GM19238 (cell line): ENCODE measurements around the gene CD247.

Source experiments
- DNase-seq: peaks from one replicate; pipeline ENCODE4 v3.0.0; 2011; ENCODE audit warnings: low spot score; ENCODE audit not compliant: insufficient read length

CD247 gene

DNA sequence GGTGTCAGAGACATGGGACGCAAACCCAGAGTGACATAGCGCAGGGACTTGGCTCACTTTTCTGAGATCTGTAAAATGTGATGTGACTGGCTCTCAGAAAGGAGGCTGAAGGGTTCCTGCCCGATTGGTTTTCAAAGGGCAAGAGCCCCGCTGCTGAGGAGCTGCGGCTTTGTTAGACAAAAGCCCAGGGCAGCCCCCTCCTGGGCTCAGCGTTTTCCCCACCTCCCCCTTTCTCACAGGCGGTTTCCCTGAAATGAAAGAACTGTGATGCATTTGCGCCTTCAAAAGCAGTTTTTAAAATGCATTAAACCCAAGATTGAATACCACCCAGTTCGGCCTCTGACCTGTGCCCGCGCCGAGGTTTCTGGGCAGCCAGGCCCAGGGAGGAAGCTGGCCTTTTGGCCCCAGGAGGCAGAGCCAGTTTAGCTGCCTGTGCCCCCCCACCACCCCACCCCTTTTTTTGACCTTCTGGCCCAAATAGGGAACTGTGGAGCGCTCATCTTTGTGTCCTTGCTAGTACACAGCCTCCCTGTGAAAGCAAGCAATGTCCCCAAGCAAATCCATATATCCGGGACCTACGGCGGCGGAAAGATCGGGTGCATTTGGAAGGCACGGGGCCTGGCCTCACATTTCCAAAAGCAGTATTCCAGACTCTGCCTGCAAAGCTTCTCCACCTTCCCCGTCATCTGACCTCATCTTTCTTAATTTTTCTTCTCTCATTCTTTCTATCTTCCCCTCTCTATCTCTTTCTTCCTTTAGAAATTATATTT, 28.6 kb downstream of the CD247 start:
- DNase-seq, result no peak

DNA sequence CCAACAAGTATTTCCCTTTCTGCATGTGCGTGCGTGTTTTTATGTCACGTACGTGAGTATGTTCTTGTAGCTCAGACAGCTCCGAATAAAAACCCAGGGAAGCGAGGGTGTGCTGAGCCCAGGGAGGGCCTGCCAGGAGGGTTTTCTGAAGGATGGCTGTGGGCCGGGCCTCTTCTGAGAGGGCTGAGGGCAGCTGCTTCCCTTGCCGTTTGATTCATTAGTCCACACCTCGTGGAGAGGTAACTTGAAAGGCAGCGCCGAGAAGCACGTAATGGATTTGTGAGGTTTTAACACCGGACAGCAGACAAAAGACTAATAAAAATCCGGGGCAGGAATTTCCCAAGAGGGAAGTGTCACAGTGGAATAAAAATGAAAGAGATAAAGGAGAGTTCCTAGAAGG, 29.5 kb downstream of the CD247 start:
- DNase-seq, result no peak

DNA sequence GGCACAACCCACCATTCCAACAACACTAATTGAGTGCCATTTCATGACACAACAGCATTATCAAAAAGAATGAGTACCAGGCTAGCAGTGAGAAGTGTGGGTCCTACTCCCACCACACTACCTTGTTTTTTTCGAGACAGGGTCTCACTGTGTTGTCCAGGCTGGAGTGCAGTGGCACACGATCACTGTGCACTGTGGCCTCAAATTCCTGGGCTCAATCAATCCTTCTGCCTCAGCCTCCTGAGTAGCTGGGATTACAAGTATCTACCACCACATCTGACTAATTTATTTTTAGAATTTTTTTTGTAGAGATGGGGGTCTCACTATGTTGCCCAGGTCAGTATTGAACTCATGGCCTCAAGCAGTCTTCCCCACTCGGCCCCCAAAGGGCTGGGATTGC, 30.7 kb downstream of the CD247 start:
- DNase-seq, result no peak

DNA sequence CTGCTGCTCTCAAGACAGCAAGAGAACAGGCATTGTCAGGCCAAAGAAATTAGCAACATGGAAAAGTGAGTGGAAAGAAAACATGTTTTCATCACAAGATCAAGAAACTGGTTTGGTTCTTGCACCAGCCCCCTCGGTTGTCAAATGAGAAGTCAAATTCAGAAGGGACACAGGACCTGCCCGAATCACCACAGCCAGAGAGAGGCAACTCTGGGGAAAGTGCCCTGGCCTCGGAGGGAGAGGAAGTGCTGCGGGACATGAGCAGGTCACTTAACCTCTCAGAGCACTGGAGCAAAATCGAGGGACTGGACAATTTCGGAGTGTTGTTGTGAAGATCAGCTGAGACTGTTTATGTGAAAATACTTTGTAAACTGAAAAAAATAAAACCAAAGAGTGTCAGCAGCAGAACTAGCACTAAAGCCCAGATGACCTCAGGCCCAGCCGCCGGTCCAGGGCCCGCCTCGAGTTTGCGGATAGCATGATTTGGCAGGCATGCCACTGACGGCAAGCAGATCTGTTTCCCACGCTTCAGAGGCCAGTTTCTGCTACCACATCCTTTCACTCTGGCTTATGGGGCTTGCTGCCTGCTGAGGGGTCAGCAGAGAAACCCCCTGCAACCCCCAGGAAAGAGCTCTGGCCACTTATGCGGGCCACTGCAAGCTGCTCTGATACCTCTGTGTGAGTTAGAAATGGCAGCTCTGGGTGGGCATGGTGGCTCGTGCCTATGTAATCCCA, 32.1 kb downstream of the CD247 start:
- DNase-seq, result no peak

DNA sequence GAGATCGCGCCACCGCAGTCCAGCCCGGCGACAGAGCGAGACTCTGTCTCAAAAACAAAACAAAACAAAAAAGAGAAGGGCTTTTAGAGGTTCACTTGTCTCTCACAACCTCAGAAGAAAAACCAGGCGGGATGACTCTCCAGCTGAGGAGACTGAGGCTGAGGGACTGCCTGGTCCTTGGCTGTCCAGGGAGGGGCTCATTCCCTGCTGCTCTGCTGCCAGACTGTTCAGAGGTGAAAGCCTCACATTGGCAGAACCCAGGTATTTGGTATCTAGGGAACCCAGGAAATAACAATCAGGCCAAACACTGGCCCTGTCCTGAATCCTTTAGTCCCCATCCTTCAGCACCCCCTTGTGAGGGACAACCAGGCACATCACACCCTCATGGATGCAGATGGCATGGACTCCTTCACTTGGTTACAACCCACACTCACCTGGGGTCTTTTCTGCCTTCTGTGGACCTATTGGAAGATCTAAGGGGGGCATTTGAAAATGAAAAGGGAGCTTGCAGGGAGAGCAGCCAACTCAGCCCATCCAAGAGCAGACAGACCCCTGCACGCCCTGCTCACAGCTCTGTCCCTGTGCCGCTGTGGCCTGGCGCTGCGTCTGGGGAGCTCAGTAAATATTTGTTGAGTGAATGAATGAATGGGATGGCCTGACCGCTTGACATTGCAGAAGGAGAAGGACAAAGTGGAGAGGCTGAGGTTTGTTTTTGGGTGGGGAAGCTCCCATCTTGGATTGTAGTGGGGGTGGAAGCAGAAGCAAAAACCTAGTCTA, 33.4 kb downstream of the CD247 start:
- no peak for DNase-seq

DNA sequence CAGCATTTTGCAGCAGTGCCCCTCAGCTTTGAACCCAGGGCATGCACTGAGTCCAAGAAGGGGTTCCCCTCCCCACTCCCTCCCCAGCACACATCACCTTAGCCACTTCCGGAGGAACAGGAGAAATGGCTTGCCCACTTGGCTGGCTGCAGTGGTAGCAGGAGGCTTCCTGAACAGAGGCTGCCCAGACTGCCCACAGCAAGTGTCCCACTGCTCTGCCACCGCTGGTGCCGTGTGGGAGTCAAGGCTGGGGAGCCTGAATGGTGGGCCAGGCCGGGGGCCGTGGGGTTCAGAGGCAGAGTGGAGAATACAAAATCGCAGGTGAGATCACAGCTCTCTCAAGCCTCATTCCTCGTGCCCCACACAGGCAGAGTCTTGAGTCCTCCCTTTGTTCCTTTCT, 34.5 kb downstream of the CD247 start:
- no peak for DNase-seq

DNA sequence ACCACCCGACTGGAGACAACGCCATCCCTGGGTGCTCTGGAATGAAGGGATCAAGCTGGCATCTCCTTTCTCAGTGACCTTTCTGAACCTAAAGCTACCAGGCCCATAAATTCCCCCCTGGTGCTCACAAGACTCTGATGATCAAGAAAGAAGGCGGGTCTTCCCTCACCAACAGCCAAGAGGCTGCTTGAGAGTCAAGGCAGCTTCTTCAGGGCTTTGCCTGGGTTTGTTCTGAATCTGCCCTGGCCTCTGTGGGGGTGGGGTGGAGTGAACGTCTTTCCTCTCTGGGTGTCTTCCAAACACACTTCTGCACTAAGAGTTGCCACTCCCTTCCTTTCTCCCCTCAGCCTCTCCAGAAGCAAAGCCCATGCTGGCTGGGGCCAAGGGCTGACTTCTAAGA, 36.1 kb downstream of the CD247 start:
- DNase-seq, result no peak

DNA sequence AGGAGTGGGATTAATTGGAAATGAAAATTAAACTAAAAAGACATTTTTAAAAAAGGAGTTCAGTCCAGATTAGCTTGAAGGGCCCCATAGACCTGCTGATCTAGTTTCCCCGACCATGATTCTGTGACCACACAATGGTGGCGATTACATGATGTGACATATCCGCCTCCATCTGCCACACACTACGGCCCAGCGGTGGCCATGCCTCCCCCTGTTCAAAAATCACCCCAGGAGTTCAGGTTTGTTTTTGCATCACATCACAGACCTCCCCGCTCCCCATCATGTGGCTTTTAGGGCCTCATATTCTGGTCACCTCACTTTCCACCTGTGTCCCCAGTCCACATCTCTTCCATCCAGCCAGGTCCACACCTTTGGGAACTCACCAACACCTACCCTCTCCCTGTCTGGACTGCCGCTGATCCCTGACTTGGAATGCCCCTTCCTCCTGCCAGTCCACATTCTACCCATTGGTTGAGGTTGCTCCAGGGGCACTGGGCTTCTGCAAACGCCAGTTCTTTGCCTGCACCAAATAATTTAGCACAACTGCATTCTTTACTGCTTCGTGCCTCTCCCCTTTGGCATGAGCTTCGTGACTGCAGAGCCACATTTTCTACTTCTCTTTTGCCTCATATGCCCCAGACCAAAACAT, 38.9 kb downstream of the CD247 start:
- DNase-seq, result no peak

DNA sequence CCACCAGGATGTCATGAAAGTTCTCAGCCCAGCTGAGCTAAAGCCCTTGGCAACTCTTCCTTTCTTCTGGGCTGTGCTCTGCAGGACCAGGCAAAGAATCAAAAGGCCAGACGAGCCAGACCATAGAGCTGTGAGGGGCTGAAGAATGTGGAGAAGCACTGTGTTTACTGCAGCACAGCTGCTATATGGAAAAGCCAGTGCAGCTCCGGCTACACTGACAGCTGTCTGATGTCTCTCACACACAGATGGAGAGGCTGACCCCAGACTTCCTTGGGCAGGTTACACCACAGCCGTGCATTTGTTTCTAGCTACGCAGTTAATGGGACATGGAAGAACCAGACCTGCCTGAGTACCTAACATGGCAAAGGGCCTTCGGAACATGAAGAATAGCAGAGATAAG, 40.3 kb downstream of the CD247 start:
- DNase-seq, result no peak

DNA sequence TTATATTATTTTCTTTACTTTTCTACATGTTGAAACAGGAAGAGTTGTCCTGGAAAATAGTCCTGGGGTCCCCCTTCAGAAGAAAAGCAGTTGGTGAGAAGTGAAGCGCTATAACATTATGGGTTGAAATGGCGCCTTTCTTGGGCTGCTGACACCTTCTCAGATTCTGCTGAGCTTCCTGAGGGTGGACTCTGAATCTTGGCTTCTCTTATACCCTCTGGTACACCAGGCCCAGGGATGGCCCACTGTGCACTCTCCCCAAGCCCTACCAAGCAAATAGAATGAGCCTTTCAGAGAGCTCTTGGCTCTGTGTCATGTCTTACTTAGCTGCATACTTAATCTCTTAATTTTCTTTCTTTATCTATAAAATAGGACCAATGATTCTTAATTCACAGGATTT, 42.3 kb downstream of the CD247 start:
- no peak for DNase-seq

DNA sequence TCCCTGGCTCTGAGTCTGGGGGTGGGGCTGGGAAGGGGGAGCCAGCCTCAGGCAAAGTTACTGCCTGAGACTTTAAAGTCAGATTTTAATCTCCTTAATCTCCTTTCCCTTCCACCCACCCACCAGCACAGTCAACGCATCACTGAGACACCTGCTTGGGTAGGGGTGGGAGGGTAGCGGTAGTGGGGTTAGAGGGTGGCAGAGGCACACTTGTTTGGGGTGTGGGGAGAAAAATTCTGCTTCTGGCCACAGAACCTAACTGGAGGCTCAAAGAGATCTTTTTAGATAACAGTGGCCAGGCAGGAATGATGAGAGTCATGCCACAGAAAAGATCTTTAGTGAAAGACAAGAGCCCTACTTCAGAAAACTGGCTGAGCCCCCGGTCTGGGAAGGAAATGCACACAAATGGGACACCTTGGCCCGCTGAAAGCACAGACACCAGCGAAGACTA, 44.1 kb downstream of the CD247 start:
- DNase-seq, result no peak

DNA sequence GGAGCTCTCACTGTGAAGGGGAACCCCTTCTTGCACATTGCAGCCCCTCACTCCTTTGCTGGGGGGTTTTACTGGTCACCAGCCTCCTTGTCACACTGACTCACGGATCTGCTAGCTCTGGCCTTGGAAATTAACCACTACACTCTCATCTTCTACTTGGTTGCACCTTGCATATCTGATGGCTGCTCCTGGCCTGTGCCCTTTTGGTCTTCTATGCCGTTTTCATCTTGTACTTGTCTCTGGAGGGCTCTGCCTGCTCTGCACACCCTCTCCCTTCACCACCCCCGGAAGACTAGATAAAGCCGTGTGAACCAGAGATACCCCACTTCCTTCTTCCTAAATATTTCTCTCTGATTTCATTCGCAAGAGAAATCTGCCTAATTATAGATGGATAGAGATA, 44.6 kb downstream of the CD247 start:
- DNase-seq, result no peak

DNA sequence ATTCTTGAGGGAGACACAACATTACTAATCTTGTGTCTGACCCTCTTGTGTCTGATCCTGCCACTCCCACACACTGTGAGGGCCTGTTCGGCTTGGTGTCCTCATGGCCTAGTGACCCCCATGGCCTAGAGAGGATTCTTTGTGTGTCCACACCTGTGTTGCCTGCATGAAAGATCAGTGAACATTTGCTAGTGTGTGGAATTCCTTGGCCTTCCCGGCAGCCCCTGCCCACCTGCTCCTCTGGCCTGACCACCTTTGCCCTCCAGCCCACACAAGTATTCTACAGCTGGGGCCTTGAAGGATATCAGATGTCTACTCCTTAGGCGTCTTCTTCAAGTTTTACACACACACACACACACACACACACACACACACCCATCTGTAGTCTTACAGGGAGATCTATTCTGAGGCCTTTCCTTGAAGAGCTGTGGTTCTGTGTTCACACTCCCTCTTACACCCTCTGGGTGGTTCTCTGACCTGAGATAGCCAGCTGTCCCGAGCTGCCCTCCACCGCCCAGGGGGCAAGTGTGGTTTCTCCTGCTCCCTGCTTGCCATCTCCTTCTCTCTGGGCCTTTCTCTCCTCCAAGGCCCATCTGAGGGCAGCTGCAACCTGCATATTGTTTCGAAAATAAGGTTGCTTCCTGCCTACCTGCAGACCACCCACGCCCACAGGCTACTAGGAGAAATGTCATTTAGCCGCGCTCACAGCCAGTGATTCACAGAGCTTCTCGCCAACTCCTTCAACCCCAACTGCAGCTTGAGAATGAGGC, 45.4 kb downstream of the CD247 start:
- DNase-seq, result no peak

DNA sequence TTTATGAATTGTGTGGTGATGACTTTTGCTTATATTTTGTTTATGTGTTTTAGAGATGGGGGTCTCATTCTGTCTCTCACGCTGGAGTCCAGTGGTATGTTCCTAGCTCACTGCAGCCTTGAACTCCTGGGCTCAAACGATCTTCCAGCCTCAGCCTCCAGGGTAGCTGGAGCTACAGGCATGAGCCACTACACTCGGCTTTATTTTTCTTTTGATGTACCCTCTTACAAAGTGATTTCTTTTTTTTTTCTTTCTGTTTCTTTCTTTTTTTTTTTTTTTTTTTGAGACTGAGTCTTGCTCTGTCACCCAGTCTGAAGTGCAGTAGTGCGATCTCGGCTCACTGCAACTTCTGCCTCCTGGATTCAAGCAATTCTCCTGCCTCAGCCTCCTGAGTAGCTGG, 46.8 kb downstream of the CD247 start:
- no peak for DNase-seq

DNA sequence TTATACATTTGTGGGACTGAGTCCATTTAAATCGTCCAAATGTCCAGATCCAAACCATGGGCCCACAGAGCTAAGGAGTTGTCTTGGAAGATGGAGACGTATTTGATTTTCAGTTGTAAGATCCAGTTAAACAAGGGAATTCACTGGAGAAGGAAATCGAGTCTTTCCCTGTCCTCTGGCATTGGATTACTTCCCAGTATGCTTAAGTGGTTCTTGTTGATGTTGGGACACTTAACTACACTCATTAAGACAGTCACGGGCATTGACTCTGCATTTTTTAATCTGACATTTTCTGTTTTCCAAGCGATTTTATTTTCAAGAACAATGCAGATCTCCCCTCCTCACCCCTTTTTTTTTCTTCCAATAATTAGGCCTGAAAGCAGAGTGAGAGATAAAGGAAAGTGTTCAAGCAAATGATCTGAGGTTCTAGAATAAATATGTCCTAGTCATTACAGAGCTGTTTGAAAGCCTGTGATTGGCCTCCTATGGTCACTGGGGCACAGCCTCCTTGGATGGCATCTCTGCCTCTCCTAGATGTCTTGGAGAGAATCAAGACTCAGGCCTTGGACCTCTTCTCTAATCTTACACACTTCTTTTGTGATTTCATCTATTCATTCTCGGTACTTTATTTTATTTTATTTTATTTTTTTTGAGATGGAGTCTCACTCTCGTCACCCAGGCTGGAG, 48.9 kb downstream of the CD247 start:
- no peak for DNase-seq

DNA sequence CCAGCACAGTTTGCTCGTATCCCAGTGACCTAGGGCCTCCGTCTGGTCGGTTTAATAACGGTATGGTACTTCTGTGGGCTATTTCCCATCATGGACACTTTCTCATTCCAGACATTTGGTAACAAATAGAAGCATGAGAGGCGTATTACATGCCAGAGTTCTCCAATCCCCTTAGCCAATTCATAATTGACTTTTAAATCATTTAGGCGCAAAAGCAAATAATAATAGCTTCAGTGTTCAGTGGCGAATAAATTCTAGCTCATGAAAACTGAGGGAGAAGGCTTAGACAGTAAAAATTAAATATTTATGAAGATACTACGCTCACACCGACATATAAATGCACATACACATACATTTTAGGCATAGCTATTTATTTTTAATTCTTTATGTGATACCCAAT, 50.6 kb downstream of the CD247 start:
- DNase-seq, result no peak

DNA sequence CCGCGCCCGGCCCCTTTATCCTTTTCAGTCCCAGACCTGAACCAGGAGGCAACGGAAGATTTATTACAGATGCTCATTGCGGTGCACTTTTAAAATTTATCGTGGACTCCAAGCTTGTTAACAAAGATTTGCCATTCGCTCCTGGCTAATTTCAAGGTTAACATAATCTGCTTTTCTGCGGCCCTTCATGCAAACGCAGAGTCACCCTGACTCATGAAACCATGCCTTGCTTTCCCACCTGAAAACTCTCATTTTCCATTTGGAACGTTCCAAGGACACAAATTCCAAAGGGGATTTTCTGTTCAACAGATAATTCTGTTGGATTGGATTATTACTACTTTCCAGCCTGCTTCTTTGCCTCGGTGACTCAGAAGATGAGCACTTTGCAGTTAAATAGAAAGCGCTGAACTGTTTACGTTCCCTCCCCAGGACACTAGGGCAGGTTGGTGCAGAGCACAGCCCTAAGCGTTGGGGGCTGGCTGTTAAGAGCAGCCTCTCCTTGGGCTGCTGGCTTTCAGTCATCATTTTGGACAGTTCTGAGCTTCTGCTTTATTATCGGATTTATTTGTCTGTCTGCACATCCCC, 51.1 kb downstream of the CD247 start:
- DNase-seq, result no peak

DNA sequence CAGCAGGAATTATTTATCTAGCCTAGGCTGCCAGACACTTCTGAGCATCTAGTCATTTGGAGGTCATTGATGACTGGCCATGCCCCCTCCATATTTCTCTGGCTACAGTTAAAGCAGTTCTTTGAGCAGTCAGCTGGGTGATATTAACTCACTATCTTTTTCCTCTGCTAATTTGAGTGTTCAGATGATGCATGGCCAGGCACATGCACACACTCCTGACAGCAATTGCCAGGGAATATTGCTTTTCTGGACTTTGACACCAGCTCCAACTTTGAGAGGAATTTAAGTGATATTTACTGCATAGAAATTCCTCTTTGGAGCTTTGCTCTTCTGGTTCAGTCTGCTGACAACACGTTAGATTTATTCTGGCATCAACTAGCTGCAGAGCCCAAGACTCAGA, 52.6 kb downstream of the CD247 start:
- no peak for DNase-seq

DNA sequence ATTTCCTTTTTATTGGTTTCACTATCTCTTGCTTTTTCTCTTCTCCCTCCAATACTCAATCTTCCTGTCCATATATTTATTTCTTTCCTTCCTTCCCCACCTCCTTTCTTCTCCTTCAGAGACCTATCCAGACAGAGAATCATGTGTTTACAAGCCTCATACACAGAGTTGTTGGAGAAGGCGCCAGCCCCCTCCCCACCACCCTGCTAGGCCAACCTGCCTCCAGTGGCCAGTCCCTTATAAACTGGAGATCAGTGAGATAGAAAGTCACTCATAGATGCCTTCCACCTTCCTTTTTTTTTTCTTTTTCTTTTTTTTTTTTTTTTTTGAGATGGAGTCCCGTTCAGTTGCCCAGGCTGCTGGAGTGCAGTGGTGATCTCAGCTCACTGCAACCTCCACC, 53.3 kb downstream of the CD247 start:
- no peak for DNase-seq
